Motor neuron (in vitro differentiated cells): ENCODE results near the gene OR11A1. TPM values are rescaled to one million over a fixed set of nuclear protein-coding genes. Genes with fewer than 3 reads are reported as not detected.

Experiments used
- ATAC-seq, 8 experiments: fragments of 200-7000 bp; cut with Tn5 transposase; replicated peaks in 6 of 8; 2 replicates each; pipeline ENCODE4 v1.8.0; 2021; ENCODE audit warnings: mild to moderate bottlenecking in 8 of 8, moderate library complexity in 8 of 8
- H3K27ac ChIP-seq, 2 donors: fragments of 250-450 bp; sonication (Bioruptor Pico); 2 replicates each; pipeline ENCODE4 v1.9.0; 2021; ENCODE audit warnings: antibody characterized with exemption in 2 of 2, mild to moderate bottlenecking in 2 of 2, moderate library complexity in 1 of 2
- H3K4me1 ChIP-seq, 2 donors: fragments of 250-450 bp; sonication (Bioruptor Pico); replicated peaks in 1 of 2; 2 replicates each; pipeline ENCODE4 v1.6.1; 2021; ENCODE audit warnings: antibody characterized with exemption in 2 of 2, mild to moderate bottlenecking in 2 of 2, moderate library complexity in 1 of 2
- H3K4me3 ChIP-seq, 5 donors: fragments of 250-450 bp; sonication (Bioruptor Pico); 2 replicates each; pipeline ENCODE4 v1.9.0; 2021; ENCODE audit warnings: antibody characterized with exemption in 5 of 5, mild to moderate bottlenecking in 5 of 5, moderate library complexity in 4 of 5
- WGBS, 10 experiments: fragments of 450-650 bp; shearing (Covaris generic); methylation state at CpG; one replicate each; pipeline ENCODE4 v1.0.0; 2022; 5-methylcytosine and 5-hydroxymethylcytosine counted together
- in situ Hi-C, 9 experiments: fragments of 400-800 bp; cut with MboI; loops; one replicate each; pipeline ENCODE4 v1.15.0; 2021; ENCODE audit warnings: low sequenced_read_pairs in 9 of 9, low pct_unique_long_range_greater_than_20kb in 2 of 9; ENCODE audit not compliant: unreplicated experiment in 9 of 9
- total RNA-seq, 8 experiments: library from RNA; unstranded; fragments of 300-600 nt; gene quantifications; 2 replicates each; pipeline versions ENCODE4 v1.2.3 to v1.2.4, GENCODE V29; 2022

The OR11A1 gene
- under 1 TPM in 3 of 8 experiments, not detected in 5; 0.08 to 0.28 (median 0.28) TPM for total RNA-seq

GRCh38 chr6:29456971-29457370, at the start of gene OR11A1, which contains the start of gene OR2H1:
TSS of gene OR11A1 (minus strand) at chr6:29457071. CDS start at chr6:29427641, 29,430 bp downstream.
TSS of gene OR2H1 (plus strand) at chr6:29457155. CDS start at chr6:29461770, 4,615 bp downstream.
- in situ Hi-C loops = no loop called here
- no peak within 1 kb of the TSS for H3K4me3 ChIP-seq
- H3K4me1 ChIP-seq = no peaks in the 10 kb centered on the region
- H3K27ac ChIP-seq = no peak within 1 kb of the TSS
- ATAC-seq = no peak
- WGBS, 10 experiments = 0 to 72% (median 0%) methylated on average over 1 to 2 of the region's 2 CpGs; no CpG with 5 or more reads in 3 of the 10 experiments

- H3K4me3 ChIP-seq = no peak overlapping the region
- ATAC-seq = no peak
- H3K27ac ChIP-seq = no peak overlapping the region
- 60 to 83% (median 80%) methylated on average over 1 to 2 of the region's 11 CpGs; no CpG with 5 or more reads in 7 of the 10 experiments for WGBS, 10 experiments
- H3K4me1 ChIP-seq = no peaks in the 10 kb centered on the region
- in situ Hi-C loops = no loop called here
Observed at GRCh38 chr6:29506446-29507067, 49.7 kb upstream of the OR11A1 start.

- 100% methylated on average over 2 of the region's 3 CpGs; no CpG with 5 or more reads in 9 of the 10 experiments for WGBS, 10 experiments
- ATAC-seq = no peak
- H3K27ac ChIP-seq = no peak overlapping the region
- no peaks in the 10 kb centered on the region for H3K4me1 ChIP-seq
- in situ Hi-C loops = no loop called here
- no peak overlapping the region for H3K4me3 ChIP-seq
Observed at GRCh38 chr6:29505808-29506207, 48.9 kb upstream of the OR11A1 start.

- in situ Hi-C loops = no loop called here
- 14 to 93% (median 73%) methylated on average over 1 to 2 of the region's 2 CpGs; no CpG with 5 or more reads in 4 of the 10 experiments for WGBS, 10 experiments
- no peak overlapping the region for H3K4me3 ChIP-seq
- no peaks in the 10 kb centered on the region for H3K4me1 ChIP-seq
- ATAC-seq = no peak
- no peak overlapping the region for H3K27ac ChIP-seq
Observed at GRCh38 chr6:29504961-29505360, 48.1 kb upstream of the OR11A1 start.

- Histone ChIP-seq H3K27ac (no peak overlapping the region), H3K4me3 (no peak overlapping the region), H3K4me1 (no peaks in the 10 kb centered on the region)
- in situ Hi-C loops = no loop called here
- WGBS, 10 experiments = 50 to 92% (median 80%) methylated on average over 1 to 5 of the region's 5 CpGs; no CpG with 5 or more reads in 2 of the 10 experiments
- no peak for ATAC-seq
Observed at GRCh38 chr6:29502597-29502996, 45.7 kb upstream of the OR11A1 start.

- in situ Hi-C loops = no loop called here
Observed at GRCh38 chr6:29502181-29502580, 45.3 kb upstream of the OR11A1 start.

GRCh38 chr6:29501106-29501505, 44.2 kb upstream of the OR11A1 start:
- 20 to 84% (median 74%) methylated on average over 1 to 5 of the region's 6 CpGs; no CpG with 5 or more reads in 5 of the 10 experiments for WGBS, 10 experiments
- H3K27ac ChIP-seq = no peak overlapping the region
- in situ Hi-C loops = no loop called here
- no peaks in the 10 kb centered on the region for H3K4me1 ChIP-seq
- H3K4me3 ChIP-seq = no peak overlapping the region
- no peak for ATAC-seq

More at GRCh38 chr6:29502181-29502580, 45.3 kb upstream of the OR11A1 start:
- WGBS, 10 experiments = 71 to 80% (median 80%) methylated on average over 1 to 3 of the region's 3 CpGs; no CpG with 5 or more reads in 7 of the 10 experiments
- Histone ChIP-seq H3K4me3 (no peak overlapping the region), H3K27ac (no peak overlapping the region), H3K4me1 (no peaks in the 10 kb centered on the region)
- no peak for ATAC-seq

- Histone ChIP-seq H3K4me1 (no peaks in the 10 kb centered on the region), H3K4me3 (no peak overlapping the region), H3K27ac (no peak overlapping the region)
- in situ Hi-C loops = no loop called here
- ATAC-seq = no peak
- 20 to 100% (median 66%) methylated on average over 1 to 5 of the region's 8 CpGs; no CpG with 5 or more reads in 2 of the 10 experiments for WGBS, 10 experiments
Observed at GRCh38 chr6:29500594-29500993, 43.7 kb upstream of the OR11A1 start.

- in situ Hi-C loops = no loop called here
- ATAC-seq = no peak
- Histone ChIP-seq H3K4me1 (no peaks in the 10 kb centered on the region), H3K4me3 (no peak overlapping the region), H3K27ac (no peak overlapping the region)
- 46 to 90% (median 70%) methylated on average over 1 to 5 of the region's 5 CpGs; no CpG with 5 or more reads in 4 of the 10 experiments for WGBS, 10 experiments
Observed at GRCh38 chr6:29499704-29500103, 42.8 kb upstream of the OR11A1 start.

GRCh38 chr6:29496961-29497360, 40.1 kb upstream of the OR11A1 start:
- WGBS, 10 experiments = 0 to 86% (median 63%) methylated on average over 1 to 4 of the region's 4 CpGs; no CpG with 5 or more reads in 1 of the 10 experiments
- no peak for ATAC-seq

GRCh38 chr6:29495571-29495970, 38.7 kb upstream of the OR11A1 start:
- in situ Hi-C loops = no loop called here
- no peak for ATAC-seq
- 0 to 92% (median 37%) methylated on average over 1 to 4 of the region's 4 CpGs for WGBS, 10 experiments
- Histone ChIP-seq H3K27ac (no peak overlapping the region), H3K4me1 (no peaks in the 10 kb centered on the region), H3K4me3 (no peak overlapping the region)

More at GRCh38 chr6:29496961-29497360, 40.1 kb upstream of the OR11A1 start:
- Histone ChIP-seq H3K4me1 (no peaks in the 10 kb centered on the region), H3K4me3 (no peak overlapping the region), H3K27ac (no peak overlapping the region)
- in situ Hi-C loops = no loop called here

GRCh38 chr6:29494131-29494530, 37.3 kb upstream of the OR11A1 start:
- Histone ChIP-seq H3K4me3 (no peak overlapping the region), H3K4me1 (no peaks in the 10 kb centered on the region), H3K27ac (no peak overlapping the region)
- 20 to 86% (median 73%) methylated on average over 1 to 2 of the region's 2 CpGs; no CpG with 5 or more reads in 6 of the 10 experiments for WGBS, 10 experiments
- ATAC-seq = no peak
- in situ Hi-C loops = no loop called here

GRCh38 chr6:29493261-29493660, 36.4 kb upstream of the OR11A1 start:
- ATAC-seq = no peak
- in situ Hi-C loops = no loop called here
- Histone ChIP-seq H3K4me3 (no peak overlapping the region), H3K4me1 (no peaks in the 10 kb centered on the region), H3K27ac (no peak overlapping the region)
- WGBS, 10 experiments = 15 to 80% (median 20%) methylated on average over 1 to 2 of the region's 2 CpGs; no CpG with 5 or more reads in 5 of the 10 experiments

GRCh38 chr6:29491574-29491973, 34.7 kb upstream of the OR11A1 start:
- WGBS, 10 experiments = 31 to 100% (median 77%) methylated on average over 1 to 4 of the region's 4 CpGs; no CpG with 5 or more reads in 1 of the 10 experiments
- no peaks in the 10 kb centered on the region for H3K4me1 ChIP-seq
- no peak overlapping the region for H3K4me3 ChIP-seq
- H3K27ac ChIP-seq = no peak overlapping the region
- in situ Hi-C loops = no loop called here
- no peak for ATAC-seq
